GM18907 (cell line): ENCODE results near the gene CTF1.
"Not testable (repeated sequence)": the region's sequence is repeated elsewhere in the genome, so short reads cannot be mapped to it uniquely, and the experiment has no call there.

Source experiments
- ATAC-seq: cut with Tn5 transposase; IDR thresholded peaks from one replicate; pipeline ENCODE4 v1.9.1; 2021; ENCODE audit warnings: mild to moderate bottlenecking, moderate library complexity; ENCODE audit not compliant: unreplicated experiment

CTF1 gene

GRCh38 chr16:30887927-30888326 lies 8.5 kb upstream of the CTF1 start:
- no peak for ATAC-seq

- no peak for ATAC-seq
Observed at GRCh38 chr16:30888856-30889499, 7.4 kb upstream of the CTF1 start.

- ATAC-seq: no peak
Observed at GRCh38 chr16:30889721-30890120, 6.7 kb upstream of the CTF1 start.

- ATAC-seq: not testable (repeated sequence)
Observed at GRCh38 chr16:30891043-30891823, 5.2 kb upstream of the CTF1 start.

GRCh38 chr16:30892670-30893416 lies 3.6 kb upstream of the CTF1 start:
- ATAC-seq: no peak

GRCh38 chr16:30893417-30893743 lies 3.0 kb upstream of the CTF1 start:
- peak; percentile 11 for ATAC-seq

- peak; percentile 66 for ATAC-seq
Observed at GRCh38 chr16:30893744-30894539, 2.5 kb upstream of the CTF1 start, which contains the start of gene BCL7C. Gene BCL7C, minus strand, starts transcription at chr16:30894077. Its CDS starts 133 bp downstream, at chr16:30893944.

- ATAC-seq: no peak
Observed at GRCh38 chr16:30894540-30895368, 1.7 kb upstream of the CTF1 start.

GRCh38 chr16:30895627-30896260 lies 670 bp upstream of the CTF1 start:
- no peak for ATAC-seq

- ATAC-seq: no peak
Observed at GRCh38 chr16:30896889-30897733, 697 bp downstream of the CTF1 start.

- ATAC-seq: no peak
Observed at GRCh38 chr16:30899794-30900193, 3.4 kb downstream of the CTF1 start.

GRCh38 chr16:30900588-30900987 lies 4.2 kb downstream of the CTF1 start:
- ATAC-seq: no peak

GRCh38 chr16:30901201-30902028 lies 5.0 kb downstream of the CTF1 start:
- no peak for ATAC-seq

GRCh38 chr16:30902029-30902972 lies 5.9 kb downstream of the CTF1 start:
- peak; percentile 53 for ATAC-seq

GRCh38 chr16:30903002-30903401 lies 6.6 kb downstream of the CTF1 start:
- no peak for ATAC-seq

GRCh38 chr16:30903596-30903995 lies 7.2 kb downstream of the CTF1 start:
- no peak for ATAC-seq
